SK-N-SH treated with all-trans-retinoic acid at 6 μM for 48 hours (cell line): Measurements from ENCODE around the gene CASP7.

ENCODE experiments used
- ATAC-seq: fragments of 200-7000 bp; cut with Tn5 transposase; 3 replicates; pipeline ENCODE4 v1.9.1; 2020; ENCODE audit warnings: mild to moderate bottlenecking, moderate library complexity
- ARNTL ChIP-seq: fragments of 450-650 bp; formaldehyde crosslinking; IDR thresholded peaks from 2 replicates; pipeline ENCODE4 v1.5.0; 2020; ENCODE audit warnings: low read depth, mild to moderate bottlenecking, moderate library complexity, borderline replicate concordance
- BACH2 ChIP-seq: fragments of 250-450 bp; sonication (Bioruptor Pico); IDR thresholded peaks from 2 replicates; pipeline ENCODE4 v1.9.0; 2021; ENCODE audit warnings: mild to moderate bottlenecking, borderline replicate concordance
- CSDC2 ChIP-seq: fragments of 250-450 bp; sonication (Bioruptor Pico); IDR thresholded peaks from 2 replicates; pipeline ENCODE4 v1.5.0; 2020; ENCODE audit warnings: mild to moderate bottlenecking, moderate library complexity
- CSRNP3 ChIP-seq: fragments of 250-450 bp; sonication (Bioruptor Pico); IDR thresholded peaks from 2 replicates; pipeline ENCODE4 v1.5.1; 2021; ENCODE audit warnings: mild to moderate bottlenecking, moderate library complexity
- GLIS3 ChIP-seq: fragments of 250-450 bp; sonication (Bioruptor Pico); IDR thresholded peaks from 2 replicates; pipeline ENCODE4 v1.5.0; 2020; ENCODE audit warnings: mild to moderate bottlenecking, moderate library complexity
- ISL1 ChIP-seq: fragments of 250-450 bp; sonication (Bioruptor Pico); IDR thresholded peaks from 2 replicates; pipeline ENCODE4 v2.1.2; 2022; ENCODE audit warnings: mild to moderate bottlenecking, moderate library complexity
- OSR1 ChIP-seq: fragments of 250-450 bp; sonication (Bioruptor Pico); IDR thresholded peaks from 2 replicates; pipeline ENCODE4 v1.8.0; 2022; ENCODE audit warnings: moderate library complexity, mild to moderate bottlenecking, inconsistent platforms
- POU6F1 ChIP-seq: fragments of 250-450 bp; sonication (Bioruptor Pico); IDR thresholded peaks from 2 replicates; pipeline ENCODE4 v1.8.0; 2021; ENCODE audit warnings: low read depth, mild to moderate bottlenecking, moderate library complexity, borderline replicate concordance
- PPARA ChIP-seq: fragments of 250-450 bp; sonication (Bioruptor Pico); IDR thresholded peaks from 2 replicates; pipeline ENCODE4 v1.5.0; 2020; ENCODE audit warnings: mild to moderate bottlenecking, borderline replicate concordance
- RARB ChIP-seq: fragments of 250-450 bp; sonication (Bioruptor Pico); IDR thresholded peaks from 2 replicates; pipeline ENCODE4 v1.8.0; 2021; ENCODE audit warnings: mild to moderate bottlenecking, moderate library complexity
- TCF4 ChIP-seq: fragments of 250-450 bp; sonication (Bioruptor Pico); IDR thresholded peaks from 2 replicates; pipeline ENCODE4 v1.8.0; 2021; ENCODE audit warnings: mild to moderate bottlenecking, moderate library complexity, borderline replicate concordance
- TOX ChIP-seq: fragments of 250-450 bp; sonication (Bioruptor Pico); IDR thresholded peaks from 2 replicates; pipeline ENCODE4 v1.8.0; 2021; ENCODE audit warnings: mild to moderate bottlenecking, moderate library complexity, borderline replicate concordance
- ZC3H10 ChIP-seq: fragments of 250-450 bp; sonication (Bioruptor Pico); IDR thresholded peaks from 2 replicates; pipeline ENCODE4 v1.5.1; 2021; ENCODE audit warnings: mild to moderate bottlenecking, moderate library complexity
- ZFP3 ChIP-seq: fragments of 250-450 bp; sonication (Bioruptor Pico); IDR thresholded peaks from 2 replicates; pipeline ENCODE4 v1.5.0; 2020; ENCODE audit warnings: mild to moderate bottlenecking, moderate library complexity
- ZFP30 ChIP-seq: fragments of 450-650 bp; formaldehyde crosslinking; IDR thresholded peaks from 2 replicates; pipeline ENCODE4 v1.5.0; 2022; ENCODE audit warnings: mild to moderate bottlenecking, moderate library complexity
- ZNF565 ChIP-seq: fragments of 450-650 bp; formaldehyde crosslinking; conservative IDR thresholded peaks from 2 replicates; pipeline ENCODE4 v1.5.0; 2020; ENCODE audit warnings: low read depth, mild to moderate bottlenecking, moderate library complexity
- ZNF70 ChIP-seq: fragments of 450-650 bp; formaldehyde crosslinking; IDR thresholded peaks from 2 replicates; pipeline ENCODE4 v1.5.0; 2020; ENCODE audit warnings: mild to moderate bottlenecking, moderate library complexity
- ZNF8 ChIP-seq: fragments of 450-650 bp; formaldehyde crosslinking; IDR thresholded peaks from 2 replicates; pipeline ENCODE4 v1.5.0; 2020; ENCODE audit warnings: mild to moderate bottlenecking, moderate library complexity
- TF ChIP-seq, protein P1 (sequence below): fragments of 250-450 bp; sonication (Bioruptor Pico); IDR thresholded peaks from 2 replicates; pipeline ENCODE4 v1.8.0; 2020; ENCODE audit warnings: mild to moderate bottlenecking, moderate library complexity, borderline replicate concordance
- TF ChIP-seq, protein P2 (sequence below): fragments of 250-450 bp; sonication (Bioruptor Pico); IDR thresholded peaks from 2 replicates; pipeline ENCODE4 v1.5.0; 2020; ENCODE audit warnings: mild to moderate bottlenecking, moderate library complexity

CASP7 gene

GRCh38 chr10:113712024-113712423 lies 32.3 kb downstream of the CASP7 start (continued):
- no peak for TF ChIP-seq TOX (CRISPR knock-in tag)
- TF ChIP-seq OSR1 = no peak
- TF ChIP-seq ZNF70 (CRISPR knock-in tag) = no peak
- no peak for TF ChIP-seq CSDC2 (CRISPR knock-in tag)
- no peak for TF ChIP-seq ZFP3 (CRISPR knock-in tag)
- TF ChIP-seq POU6F1 (CRISPR knock-in tag) = no peak
- TF ChIP-seq ZFP30 (CRISPR knock-in tag) = no peak
- no peak for TF ChIP-seq ZNF8

DNA sequence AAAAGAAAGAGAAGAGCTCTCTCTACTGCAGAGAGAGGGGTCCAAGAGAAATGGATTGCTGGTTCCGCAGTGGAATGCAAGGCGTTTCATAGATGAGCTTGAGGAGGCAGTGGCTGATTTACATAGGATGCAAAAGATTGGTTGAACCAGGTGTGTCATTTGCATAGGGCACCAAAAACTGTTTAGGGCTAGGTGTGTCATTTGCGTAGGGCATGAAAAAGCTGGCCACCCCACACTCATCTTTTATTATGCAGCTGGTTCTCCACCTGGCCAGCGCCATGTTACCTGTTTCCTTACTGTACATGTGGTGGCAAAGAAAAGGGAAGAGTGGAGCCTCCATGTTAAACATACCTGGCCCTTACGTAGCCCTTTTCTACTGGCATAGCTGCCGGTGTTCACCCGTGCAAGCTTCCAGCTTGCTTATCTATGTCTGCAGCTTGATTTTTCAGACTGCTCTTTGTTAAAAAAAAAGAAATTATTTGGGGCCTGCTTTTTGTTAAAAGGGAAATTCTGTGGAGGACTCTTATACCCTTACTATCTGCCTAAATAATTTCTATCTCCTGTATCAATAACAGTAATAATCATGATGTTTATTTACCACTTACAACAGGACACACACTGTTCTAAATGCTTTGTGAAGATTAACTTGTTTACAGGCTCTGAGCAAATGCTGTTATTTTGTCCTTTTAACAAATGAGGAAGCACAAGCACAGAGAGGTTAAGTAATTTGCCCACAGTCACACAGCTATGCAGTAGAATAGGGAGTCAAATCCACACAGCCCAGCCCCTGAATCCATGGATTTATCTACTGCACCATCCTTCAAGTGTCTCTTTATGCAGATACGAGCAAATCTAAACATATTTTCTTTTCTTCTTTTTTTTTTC lies 33.3 kb downstream of the CASP7 start:
- no peak for ATAC-seq
- TF ChIP-seq ZFP3 (CRISPR knock-in tag) = no peak
- no peak for TF ChIP-seq OSR1
- TF ChIP-seq, protein P1, sequence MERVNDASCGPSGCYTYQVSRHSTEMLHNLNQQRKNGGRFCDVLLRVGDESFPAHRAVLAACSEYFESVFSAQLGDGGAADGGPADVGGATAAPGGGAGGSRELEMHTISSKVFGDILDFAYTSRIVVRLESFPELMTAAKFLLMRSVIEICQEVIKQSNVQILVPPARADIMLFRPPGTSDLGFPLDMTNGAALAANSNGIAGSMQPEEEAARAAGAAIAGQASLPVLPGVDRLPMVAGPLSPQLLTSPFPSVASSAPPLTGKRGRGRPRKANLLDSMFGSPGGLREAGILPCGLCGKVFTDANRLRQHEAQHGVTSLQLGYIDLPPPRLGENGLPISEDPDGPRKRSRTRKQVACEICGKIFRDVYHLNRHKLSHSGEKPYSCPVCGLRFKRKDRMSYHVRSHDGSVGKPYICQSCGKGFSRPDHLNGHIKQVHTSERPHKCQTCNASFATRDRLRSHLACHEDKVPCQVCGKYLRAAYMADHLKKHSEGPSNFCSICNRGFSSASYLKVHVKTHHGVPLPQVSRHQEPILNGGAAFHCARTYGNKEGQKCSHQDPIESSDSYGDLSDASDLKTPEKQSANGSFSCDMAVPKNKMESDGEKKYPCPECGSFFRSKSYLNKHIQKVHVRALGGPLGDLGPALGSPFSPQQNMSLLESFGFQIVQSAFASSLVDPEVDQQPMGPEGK (CRISPR knock-in tag) = no peak
- no peak for TF ChIP-seq CSDC2 (CRISPR knock-in tag)
- no peak for TF ChIP-seq BACH2 (CRISPR knock-in tag)
- no peak for TF ChIP-seq CSRNP3 (CRISPR knock-in tag)
- no peak for TF ChIP-seq ZNF8
- TF ChIP-seq PPARA (CRISPR knock-in tag) = no peak
- TF ChIP-seq ZC3H10 (CRISPR knock-in tag) = no peak
- TF ChIP-seq ZFP30 (CRISPR knock-in tag) = no peak
- no peak for TF ChIP-seq ZNF565 (CRISPR knock-in tag)

- no peak for TF ChIP-seq GLIS3 (CRISPR knock-in tag)
- TF ChIP-seq ZFP30 (CRISPR knock-in tag) = no peak
- no peak for TF ChIP-seq OSR1
- TF ChIP-seq, protein P2, sequence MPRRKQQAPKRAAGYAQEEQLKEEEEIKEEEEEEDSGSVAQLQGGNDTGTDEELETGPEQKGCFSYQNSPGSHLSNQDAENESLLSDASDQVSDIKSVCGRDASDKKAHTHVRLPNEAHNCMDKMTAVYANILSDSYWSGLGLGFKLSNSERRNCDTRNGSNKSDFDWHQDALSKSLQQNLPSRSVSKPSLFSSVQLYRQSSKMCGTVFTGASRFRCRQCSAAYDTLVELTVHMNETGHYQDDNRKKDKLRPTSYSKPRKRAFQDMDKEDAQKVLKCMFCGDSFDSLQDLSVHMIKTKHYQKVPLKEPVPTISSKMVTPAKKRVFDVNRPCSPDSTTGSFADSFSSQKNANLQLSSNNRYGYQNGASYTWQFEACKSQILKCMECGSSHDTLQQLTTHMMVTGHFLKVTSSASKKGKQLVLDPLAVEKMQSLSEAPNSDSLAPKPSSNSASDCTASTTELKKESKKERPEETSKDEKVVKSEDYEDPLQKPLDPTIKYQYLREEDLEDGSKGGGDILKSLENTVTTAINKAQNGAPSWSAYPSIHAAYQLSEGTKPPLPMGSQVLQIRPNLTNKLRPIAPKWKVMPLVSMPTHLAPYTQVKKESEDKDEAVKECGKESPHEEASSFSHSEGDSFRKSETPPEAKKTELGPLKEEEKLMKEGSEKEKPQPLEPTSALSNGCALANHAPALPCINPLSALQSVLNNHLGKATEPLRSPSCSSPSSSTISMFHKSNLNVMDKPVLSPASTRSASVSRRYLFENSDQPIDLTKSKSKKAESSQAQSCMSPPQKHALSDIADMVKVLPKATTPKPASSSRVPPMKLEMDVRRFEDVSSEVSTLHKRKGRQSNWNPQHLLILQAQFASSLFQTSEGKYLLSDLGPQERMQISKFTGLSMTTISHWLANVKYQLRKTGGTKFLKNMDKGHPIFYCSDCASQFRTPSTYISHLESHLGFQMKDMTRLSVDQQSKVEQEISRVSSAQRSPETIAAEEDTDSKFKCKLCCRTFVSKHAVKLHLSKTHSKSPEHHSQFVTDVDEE = no peak
- TF ChIP-seq TCF4 (CRISPR knock-in tag) = no peak
- no peak for TF ChIP-seq ARNTL (CRISPR knock-in tag)
- no peak for TF ChIP-seq ZNF8
- no peak for TF ChIP-seq ISL1 (CRISPR knock-in tag)
- no peak for TF ChIP-seq RARB
- no peak for ATAC-seq
Measured at GRCh38 chr10:113713640-113713982, 33.9 kb downstream of the CASP7 start.
